ENCODE data around the gene USP33. TPM values are rescaled to one million over a fixed set of nuclear protein-coding genes. Genes with fewer than 3 reads are reported as not detected.
"Not testable (repeated sequence)": the region's sequence is repeated elsewhere in the genome, so short reads cannot be mapped to it uniquely, and the experiment has no call there.

Gene USP33
- total RNA-seq, 1 donor from 2014 or later, result 36.6 TPM

DNA sequence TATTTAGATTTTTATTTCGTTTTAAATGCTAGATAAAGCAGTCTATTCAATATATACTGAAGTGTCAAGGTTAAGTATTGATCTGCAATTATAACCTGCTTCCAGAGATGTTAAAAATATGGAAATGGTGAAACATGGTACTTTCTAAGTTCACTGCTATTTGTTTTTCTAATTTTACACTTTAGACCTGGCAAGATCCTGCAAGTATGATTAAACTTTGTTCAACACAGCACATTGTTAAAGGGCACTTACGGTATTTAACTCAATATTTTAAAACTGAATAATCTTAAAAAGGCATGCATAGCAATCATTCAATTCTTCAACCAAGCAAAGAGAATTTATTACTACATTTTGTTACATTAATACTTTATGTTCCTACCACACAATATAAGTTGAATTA lies 41.5 kb downstream of the USP33 start:
- Histone ChIP-seq H3K27me3 (ENCODE audit: control insufficient read depth, insufficient read depth, low read length) (no peaks in the 10 kb centered on the region), H3K36me3 (ENCODE audit: control insufficient read depth, insufficient read depth, low read length) (peaks cover 2% of the 10 kb centered on the region), H3K4me3 (ENCODE audit: low read depth, low read length) (no peak overlapping the region)
- no peak for FAIRE-seq
- TF ChIP-seq, protein P1, sequence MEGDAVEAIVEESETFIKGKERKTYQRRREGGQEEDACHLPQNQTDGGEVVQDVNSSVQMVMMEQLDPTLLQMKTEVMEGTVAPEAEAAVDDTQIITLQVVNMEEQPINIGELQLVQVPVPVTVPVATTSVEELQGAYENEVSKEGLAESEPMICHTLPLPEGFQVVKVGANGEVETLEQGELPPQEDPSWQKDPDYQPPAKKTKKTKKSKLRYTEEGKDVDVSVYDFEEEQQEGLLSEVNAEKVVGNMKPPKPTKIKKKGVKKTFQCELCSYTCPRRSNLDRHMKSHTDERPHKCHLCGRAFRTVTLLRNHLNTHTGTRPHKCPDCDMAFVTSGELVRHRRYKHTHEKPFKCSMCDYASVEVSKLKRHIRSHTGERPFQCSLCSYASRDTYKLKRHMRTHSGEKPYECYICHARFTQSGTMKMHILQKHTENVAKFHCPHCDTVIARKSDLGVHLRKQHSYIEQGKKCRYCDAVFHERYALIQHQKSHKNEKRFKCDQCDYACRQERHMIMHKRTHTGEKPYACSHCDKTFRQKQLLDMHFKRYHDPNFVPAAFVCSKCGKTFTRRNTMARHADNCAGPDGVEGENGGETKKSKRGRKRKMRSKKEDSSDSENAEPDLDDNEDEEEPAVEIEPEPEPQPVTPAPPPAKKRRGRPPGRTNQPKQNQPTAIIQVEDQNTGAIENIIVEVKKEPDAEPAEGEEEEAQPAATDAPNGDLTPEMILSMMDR (IDR thresholded peaks at IDR 0.05; ENCODE audit: insufficient read depth, low read length, severe bottlenecking), result no peak
- no peak for DNase-seq (ENCODE audit: low read depth)

DNA sequence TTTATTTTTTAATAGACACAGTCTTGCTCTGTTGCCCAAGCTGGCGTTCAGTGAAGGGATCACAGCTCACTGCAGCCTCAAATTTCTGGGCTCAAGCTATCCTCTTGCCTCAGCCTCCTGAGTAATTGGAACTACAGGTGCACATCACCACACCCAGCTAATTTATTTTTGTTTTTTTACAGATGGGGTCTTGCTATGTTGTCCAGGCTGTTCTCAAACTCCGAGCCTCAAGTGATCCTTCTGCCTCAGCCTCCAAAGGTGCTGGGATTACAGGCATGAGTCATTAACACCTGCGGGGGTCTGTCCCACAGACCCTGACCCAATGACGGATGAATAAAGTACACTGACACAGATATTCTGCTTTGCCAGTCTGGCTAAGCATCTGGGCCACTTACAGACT lies 43.6 kb downstream of the USP33 start:
- TF ChIP-seq, protein P1 (IDR thresholded peaks at IDR 0.05; ENCODE audit: insufficient read depth, low read length, severe bottlenecking), result no peak
- FAIRE-seq (no peak), DNase-seq (ENCODE audit: low read depth) (no peak)
- H3K4me3 ChIP-seq (ENCODE audit: low read depth, low read length), result no peak overlapping the region
- no peaks in the 10 kb centered on the region for H3K27me3 ChIP-seq (ENCODE audit: control insufficient read depth, insufficient read depth, low read length)
- peaks cover 5% of the 10 kb centered on the region for H3K36me3 ChIP-seq (ENCODE audit: control insufficient read depth, insufficient read depth, low read length)

GRCh38 chr1:77709727-77710126 lies 49.9 kb downstream of the USP33 start:
- no peak overlapping the region for H3K4me3 ChIP-seq (ENCODE audit: low read depth, low read length)
- DNase-seq (ENCODE audit: low read depth), result no peak
- no peak for FAIRE-seq
- H3K27me3 ChIP-seq (ENCODE audit: control insufficient read depth, insufficient read depth, low read length), result no peaks in the 10 kb centered on the region
- H3K36me3 ChIP-seq (ENCODE audit: control insufficient read depth, insufficient read depth, low read length), result peaks cover 8% of the 10 kb centered on the region
- TF ChIP-seq, protein P1 (IDR thresholded peaks at IDR 0.05; ENCODE audit: insufficient read depth, low read length, severe bottlenecking), result no peak

DNA sequence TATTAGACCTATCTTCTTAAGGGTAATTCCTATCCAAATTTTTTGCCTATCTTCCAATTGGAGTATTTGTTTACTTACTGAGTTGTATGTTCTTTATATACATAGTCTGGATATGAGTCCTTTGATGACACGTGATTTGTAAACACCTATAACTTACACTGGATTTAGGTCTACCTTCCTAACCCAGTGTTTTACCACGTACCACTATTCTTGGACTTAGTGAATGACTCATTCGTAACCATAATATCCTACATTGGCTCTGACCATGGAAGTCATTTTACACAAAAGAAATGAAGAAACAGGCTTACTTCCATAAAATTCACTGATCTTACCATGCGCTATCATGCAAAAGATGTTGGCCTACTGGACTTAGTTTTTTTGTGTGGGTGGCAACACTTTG lies 53.3 kb downstream of the USP33 start:
- H3K36me3 ChIP-seq (ENCODE audit: control insufficient read depth, insufficient read depth, low read length), result peaks cover 2% of the 10 kb centered on the region
- H3K4me3 ChIP-seq (ENCODE audit: low read depth, low read length), result no peak overlapping the region
- FAIRE-seq (no peak), DNase-seq (ENCODE audit: low read depth) (peak; percentile 29)
- TF ChIP-seq, protein P1 (IDR thresholded peaks at IDR 0.05; ENCODE audit: insufficient read depth, low read length, severe bottlenecking), result no peak
- no peaks in the 10 kb centered on the region for H3K27me3 ChIP-seq (ENCODE audit: control insufficient read depth, insufficient read depth, low read length)

DNA sequence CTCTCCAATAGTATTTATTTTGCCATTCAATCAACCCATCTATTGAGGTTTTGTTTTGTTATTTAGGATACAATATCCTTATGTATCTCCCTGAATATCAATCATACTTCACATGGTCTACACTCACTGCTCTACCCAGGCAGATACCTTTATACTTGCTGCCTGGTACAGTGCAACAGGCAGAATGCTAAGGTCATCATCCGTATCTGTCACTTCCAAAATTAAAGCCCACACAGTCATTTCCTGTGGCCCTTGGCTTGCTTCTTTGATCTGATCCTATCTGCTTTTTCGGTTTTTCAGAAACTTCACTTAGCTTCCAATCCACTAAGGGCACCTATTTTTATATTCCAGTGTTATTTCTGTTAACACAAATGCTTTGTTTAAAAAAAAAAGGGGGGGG lies 54.9 kb downstream of the USP33 start:
- DNase-seq (ENCODE audit: low read depth) (no peak), FAIRE-seq (no peak)
- Histone ChIP-seq H3K36me3 (ENCODE audit: control insufficient read depth, insufficient read depth, low read length) (no peaks in the 10 kb centered on the region), H3K4me3 (ENCODE audit: low read depth, low read length) (no peak overlapping the region), H3K27me3 (ENCODE audit: control insufficient read depth, insufficient read depth, low read length) (no peaks in the 10 kb centered on the region)
- TF ChIP-seq, protein P1 (IDR thresholded peaks at IDR 0.05; ENCODE audit: insufficient read depth, low read length, severe bottlenecking), result no peak

GRCh38 chr1:77699673-77700072 lies 60.0 kb downstream of the USP33 start:
- not testable (repeated sequence) for FAIRE-seq; H3K36me3 ChIP-seq (ENCODE audit: control insufficient read depth, insufficient read depth, low read length)

More at GRCh38 chr1:77699673-77700072, 60.0 kb downstream of the USP33 start:
- H3K4me3 ChIP-seq (ENCODE audit: low read depth, low read length); DNase-seq (ENCODE audit: low read depth); H3K27me3 ChIP-seq (ENCODE audit: control insufficient read depth, insufficient read depth, low read length): not testable (repeated sequence)
